ENCODE measurements around the gene ZNF611.

DNA sequence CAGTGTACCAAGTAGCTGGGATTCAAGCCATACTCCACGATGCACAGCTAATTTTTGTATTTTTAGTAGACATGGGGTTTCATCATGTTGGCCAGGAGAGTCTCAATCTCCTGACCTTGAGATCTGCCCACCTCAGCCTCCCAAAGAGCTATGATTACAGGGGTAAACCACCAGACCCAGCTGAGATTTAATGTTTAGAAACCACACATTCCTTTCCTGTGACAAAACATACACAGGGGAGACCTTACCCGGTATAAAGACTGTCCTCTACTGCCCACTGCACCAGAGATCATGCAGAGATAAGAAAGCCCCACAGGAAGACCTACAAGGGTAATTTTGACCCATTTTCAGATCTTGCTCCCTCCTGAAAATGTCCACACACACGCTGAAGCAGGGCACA is 73.9 kb downstream of the ZNF611 start:
- TF ChIP-seq, protein P1, sequence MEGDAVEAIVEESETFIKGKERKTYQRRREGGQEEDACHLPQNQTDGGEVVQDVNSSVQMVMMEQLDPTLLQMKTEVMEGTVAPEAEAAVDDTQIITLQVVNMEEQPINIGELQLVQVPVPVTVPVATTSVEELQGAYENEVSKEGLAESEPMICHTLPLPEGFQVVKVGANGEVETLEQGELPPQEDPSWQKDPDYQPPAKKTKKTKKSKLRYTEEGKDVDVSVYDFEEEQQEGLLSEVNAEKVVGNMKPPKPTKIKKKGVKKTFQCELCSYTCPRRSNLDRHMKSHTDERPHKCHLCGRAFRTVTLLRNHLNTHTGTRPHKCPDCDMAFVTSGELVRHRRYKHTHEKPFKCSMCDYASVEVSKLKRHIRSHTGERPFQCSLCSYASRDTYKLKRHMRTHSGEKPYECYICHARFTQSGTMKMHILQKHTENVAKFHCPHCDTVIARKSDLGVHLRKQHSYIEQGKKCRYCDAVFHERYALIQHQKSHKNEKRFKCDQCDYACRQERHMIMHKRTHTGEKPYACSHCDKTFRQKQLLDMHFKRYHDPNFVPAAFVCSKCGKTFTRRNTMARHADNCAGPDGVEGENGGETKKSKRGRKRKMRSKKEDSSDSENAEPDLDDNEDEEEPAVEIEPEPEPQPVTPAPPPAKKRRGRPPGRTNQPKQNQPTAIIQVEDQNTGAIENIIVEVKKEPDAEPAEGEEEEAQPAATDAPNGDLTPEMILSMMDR (IDR thresholded peaks at IDR 0.05; ENCODE audit: insufficient read depth, low read depth, low read length): no peak
- TF ChIP-seq EZH2 (IDR thresholded peaks at IDR 0.05; ENCODE audit: insufficient read depth, low read length): no peak
